Stomach (tissue), 9 donors: ENCODE measurements around the gene HELZ2. TPM values are rescaled to one million over a fixed set of nuclear protein-coding genes. Genes with fewer than 3 reads are reported as not detected.

Source experiments
- DNase-seq, 2 donors: peaks; one replicate each; pipeline versions ENCODE4 v3.0.0 to v3.0.0-alpha.2; 2013 to 2019
- H3K27ac ChIP-seq, 5 donors: fragments of 200-600 bp in 4 of 5; sonication (generic) in 4 of 5; one replicate each; pipeline ENCODE4 v1.5.1; 2013 to 2019; ENCODE audit warnings: mild to moderate bottlenecking in 1 of 5, moderate library complexity in 1 of 5
- H3K27me3 ChIP-seq, 3 donors: fragments of 200-600 bp; sonication (generic); one replicate each; pipeline ENCODE4 v1.5.1; 2017 to 2019; ENCODE audit warnings: mixed run types in 1 of 3
- H3K36me3 ChIP-seq, 4 donors: fragments of 200-600 bp; sonication (generic); 1 replicate in 3 of 4; 2 replicates in 1 of 4; pipeline ENCODE4 v1.5.1; 2016 to 2019
- H3K4me1 ChIP-seq, 4 donors: fragments of 200-600 bp; sonication (generic); one replicate each; pipeline ENCODE4 v1.5.1; 2016 to 2019
- H3K4me3 ChIP-seq, 4 donors: fragments of 200-600 bp; sonication (generic) in 3 of 4; one replicate each; pipeline ENCODE4 v1.5.1; 2016 to 2019; ENCODE audit warnings: mild to moderate bottlenecking in 1 of 4
- H3K9me3 ChIP-seq, 4 donors: fragments of 200-600 bp; sonication (generic); one replicate each; pipeline ENCODE4 v1.5.1; 2016 to 2019
- EP300 ChIP-seq: sonication (generic); formaldehyde crosslinking; IDR thresholded peaks from one replicate; pipeline ENCODE4 v1.6.1; 2017; ENCODE audit warnings: antibody characterized with exemption
- POLR2A ChIP-seq, 4 donors: fragments of 450-650 bp; IDR thresholded peaks; one replicate each; pipeline ENCODE4 v1.6.1; 2016; ENCODE audit warnings: antibody characterized with exemption in 4 of 4, control low read depth in 2 of 4, mild to moderate bottlenecking in 1 of 4, moderate library complexity in 1 of 4
- POLR2AphosphoS5 ChIP-seq, 3 donors: sonication (generic); formaldehyde crosslinking; IDR thresholded peaks; one replicate each; pipeline ENCODE4 v1.6.1; 2016; ENCODE audit warnings: antibody characterized with exemption in 3 of 3
- WGBS, 5 donors: extraction: QIAGEN DNeasy Blood & Tissue Kit in 3 of 5; methylation state at CpG; one replicate each; pipeline versions ENCODE4 v1.1.5 to v1.1.7; 2013 to 2018; 5-methylcytosine and 5-hydroxymethylcytosine counted together
- intact Hi-C: fragments of 100-400 bp; cut with DNase I; formaldehyde crosslinking; loops from one replicate; pipeline ENCODE4 v1.15.1; 2023; ENCODE audit warnings: low total_unique reads
- polyA plus RNA-seq, 3 donors: library from polyadenylated mRNA; stranded (reverse); fragments of 200-250 nt; gene quantifications; one replicate each; pipeline ENCODE4 v1.2.3, GENCODE V29; 2013
- total RNA-seq, 5 donors: library from RNA; depleted of rRNA; stranded (reverse); fragments of >200 nt; gene quantifications; one replicate each; pipeline versions ENCODE4 v1.1.0 to v1.2.3, GENCODE V29; 2014 to 2016
- TF ChIP-seq, protein P1 (sequence below), 7 experiments: fragments of 450-650 bp in 4 of 7; fragments of 200-600 bp in 3 of 7; sonication (generic) in 3 of 7; IDR thresholded peaks; one replicate each; pipeline ENCODE4 v1.5.1; 2016 to 2019; ENCODE audit warnings: antibody characterized with exemption in 7 of 7, control low read depth in 2 of 7, mild to moderate bottlenecking in 1 of 7
- donor health status: healthy with polysubstance abuse.
- donor health status: Bipolar disorder and iron deficiency.
- donor health status: healthy.

HELZ2 gene
- total and polyA plus RNA-seq, 8 donors, result 4.4 to 95.5 (median 30.1) TPM

DNA sequence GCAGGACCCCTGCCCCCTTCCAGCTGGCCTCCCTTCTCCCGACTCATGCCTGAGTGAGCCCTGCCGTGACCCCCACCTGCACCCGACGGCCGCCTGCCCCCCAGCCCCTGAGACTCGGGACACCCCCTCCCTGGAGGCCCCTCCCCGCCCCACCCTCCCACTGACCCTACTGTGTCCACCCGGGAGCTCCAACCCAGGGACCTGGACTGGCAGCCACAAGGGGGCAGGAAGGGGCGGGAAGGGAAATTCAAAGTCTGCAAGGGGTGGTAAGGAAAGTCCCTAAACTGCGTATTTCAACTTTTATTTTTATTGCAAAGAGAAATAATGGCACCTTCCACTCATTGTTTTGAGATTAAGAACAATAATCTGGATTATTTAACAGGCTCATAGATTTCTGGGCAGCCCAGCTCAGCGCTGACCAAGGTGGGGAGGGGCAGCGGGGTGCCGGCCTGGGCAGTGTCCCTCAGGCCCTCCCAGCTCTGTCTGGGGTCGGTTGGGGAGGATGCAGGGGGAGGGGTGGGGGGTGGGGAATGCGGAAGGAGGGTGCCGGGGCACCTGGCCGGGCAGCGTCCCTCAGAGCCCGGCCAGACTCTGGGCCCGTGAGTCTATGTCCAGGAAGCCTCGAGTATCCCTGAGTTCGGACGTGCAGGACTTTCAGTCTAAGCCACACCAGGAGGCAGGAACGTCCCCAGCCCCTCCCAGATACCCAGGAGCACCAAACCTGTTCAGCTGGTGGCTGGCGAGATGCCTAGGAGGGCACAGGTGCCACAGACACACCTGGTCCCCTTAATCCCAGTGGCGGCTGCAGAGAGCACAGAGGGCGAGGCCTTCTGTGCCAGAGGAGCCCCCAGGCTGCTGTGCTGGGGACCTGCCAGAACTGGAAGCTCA is 35.6 kb downstream of the HELZ2 start:
- TF ChIP-seq, protein P1, sequence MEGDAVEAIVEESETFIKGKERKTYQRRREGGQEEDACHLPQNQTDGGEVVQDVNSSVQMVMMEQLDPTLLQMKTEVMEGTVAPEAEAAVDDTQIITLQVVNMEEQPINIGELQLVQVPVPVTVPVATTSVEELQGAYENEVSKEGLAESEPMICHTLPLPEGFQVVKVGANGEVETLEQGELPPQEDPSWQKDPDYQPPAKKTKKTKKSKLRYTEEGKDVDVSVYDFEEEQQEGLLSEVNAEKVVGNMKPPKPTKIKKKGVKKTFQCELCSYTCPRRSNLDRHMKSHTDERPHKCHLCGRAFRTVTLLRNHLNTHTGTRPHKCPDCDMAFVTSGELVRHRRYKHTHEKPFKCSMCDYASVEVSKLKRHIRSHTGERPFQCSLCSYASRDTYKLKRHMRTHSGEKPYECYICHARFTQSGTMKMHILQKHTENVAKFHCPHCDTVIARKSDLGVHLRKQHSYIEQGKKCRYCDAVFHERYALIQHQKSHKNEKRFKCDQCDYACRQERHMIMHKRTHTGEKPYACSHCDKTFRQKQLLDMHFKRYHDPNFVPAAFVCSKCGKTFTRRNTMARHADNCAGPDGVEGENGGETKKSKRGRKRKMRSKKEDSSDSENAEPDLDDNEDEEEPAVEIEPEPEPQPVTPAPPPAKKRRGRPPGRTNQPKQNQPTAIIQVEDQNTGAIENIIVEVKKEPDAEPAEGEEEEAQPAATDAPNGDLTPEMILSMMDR (IDR thresholded peaks at IDR 0.05), result peak in 1 of 7 experiments; percentile 49
- TF ChIP-seq POLR2A (IDR thresholded peaks at IDR 0.05) (no peak), EP300 (no peak), POLR2AphosphoS5 (IDR thresholded peaks at IDR 0.05) (peak in 2 of 3 donors; percentile 80 to 84)
- Histone ChIP-seq H3K36me3 (no peaks in the 10 kb centered on the region), H3K9me3 (no peaks in the 10 kb centered on the region), H3K4me1 (peaks cover 38 to 88% (median 59%) of the 10 kb centered on the region in 4 donors), H3K27me3 (peaks cover 0 to 49% (median 11%) of the 10 kb centered on the region in 3 donors), H3K27ac (peak overlapping the region; percentile 88 to 96 (median 90)), H3K4me3 (peak overlapping the region; percentile 28 to 50 (median 32))
- intact Hi-C loops, result loop anchor here (5.0 kb wide), 1 partner anchor 434 kb away; no protein-coding TSS in a partner anchor
- peak; percentile 94 to 96 for DNase-seq
- WGBS, 5 donors, result 21 to 28% (median 23%) methylated on average over 12 to 27 of the region's 27 CpGs

DNA sequence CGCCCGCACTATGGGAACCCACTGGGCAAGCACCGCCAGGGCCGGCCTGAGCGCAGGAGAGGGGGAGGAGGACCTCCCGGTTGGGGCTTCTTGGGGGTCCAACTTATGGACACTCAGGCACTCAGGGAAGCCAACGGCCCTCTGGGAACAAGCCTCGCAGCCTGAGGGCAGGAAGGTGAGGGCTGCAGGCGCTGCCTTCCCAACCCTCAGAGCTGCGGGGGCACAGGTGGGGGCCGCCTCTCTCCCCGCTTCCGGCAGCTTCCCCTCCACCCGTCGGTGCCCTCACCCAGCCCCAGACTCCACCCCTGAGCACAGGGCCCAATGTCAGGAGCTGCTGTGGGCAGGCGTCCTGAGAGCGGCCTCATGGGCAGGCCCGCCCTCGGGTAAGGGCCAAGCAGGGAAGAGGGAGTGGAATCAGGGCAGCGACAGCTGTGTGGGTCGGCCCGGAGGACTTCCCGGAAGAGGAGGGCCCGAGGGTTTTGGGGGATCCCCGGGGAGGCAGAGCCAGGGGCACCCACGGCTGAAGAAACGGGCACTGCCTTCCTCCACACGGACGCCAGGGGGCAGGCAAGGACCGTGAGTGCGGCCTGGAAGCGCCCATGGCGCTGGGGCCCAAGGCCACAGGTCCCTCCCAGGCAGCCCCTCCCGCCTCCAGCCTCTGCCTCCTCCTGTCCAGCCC is 36.4 kb downstream of the HELZ2 start:
- Histone ChIP-seq H3K27ac (peak overlapping the region; percentile 88 to 96 (median 90)), H3K9me3 (no peaks in the 10 kb centered on the region), H3K4me3 (peak overlapping the region; percentile 28 to 50 (median 32)), H3K4me1 (peaks cover 38 to 87% (median 61%) of the 10 kb centered on the region in 4 donors), H3K27me3 (peaks cover 0 to 57% (median 11%) of the 10 kb centered on the region in 3 donors), H3K36me3 (no peaks in the 10 kb centered on the region)
- peak in 2 of 4 donors; percentile 52 to 64 for TF ChIP-seq POLR2A (IDR thresholded peaks at IDR 0.05)
- peak; percentile 7 to 93 (median 91) for TF ChIP-seq POLR2AphosphoS5 (IDR thresholded peaks at IDR 0.05)
- TF ChIP-seq EP300, result no peak
- TF ChIP-seq, protein P1 (IDR thresholded peaks at IDR 0.05), result peak in 6 of 7 experiments; percentile 80 to 98 (median 94)
- intact Hi-C loops, result loop anchor here (5.0 kb wide), 1 partner anchor 435 kb away; no protein-coding TSS in a partner anchor
- DNase-seq, result peak; percentile 96 to 97
- 0 to 31% (median 6%) methylated on average over 8 to 34 of the region's 34 CpGs for WGBS, 5 donors

DNA sequence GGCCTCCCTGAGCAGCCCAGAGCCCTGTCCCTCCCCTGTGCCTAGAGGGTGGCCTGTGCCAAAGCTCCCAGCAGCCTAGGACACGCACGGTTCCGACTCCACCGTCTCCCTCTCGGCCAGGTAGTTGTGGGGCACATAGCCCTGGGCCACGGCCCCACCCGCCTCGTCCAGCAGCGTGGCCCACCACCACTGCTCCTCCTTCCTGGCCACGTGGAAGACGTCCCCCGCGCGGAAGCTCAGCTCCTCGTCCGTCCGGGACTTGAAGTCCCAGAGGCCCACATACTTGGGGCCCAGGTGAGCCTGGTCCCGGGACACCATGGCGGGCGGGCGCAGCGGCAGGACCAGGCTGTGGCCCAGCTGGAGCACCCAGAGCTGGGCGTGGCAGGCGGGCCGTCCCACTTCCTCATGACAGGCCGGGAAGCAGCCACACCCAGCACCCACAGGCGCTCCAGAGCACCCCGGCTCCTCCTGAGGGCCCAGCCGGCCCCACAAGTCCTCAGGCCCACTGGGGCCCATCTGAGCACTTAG is 37.0 kb downstream of the HELZ2 start, which contains the start of gene PTK6:
TSS of gene PTK6 (minus strand) at position 380 of the 528 bp plus-strand sequence. CDS start at position 318, 62 bp downstream.
- DNase-seq, result peak; percentile 84 to 86
- Histone ChIP-seq H3K27me3 (peaks cover 0 to 61% (median 11%) of the 10 kb centered on the region in 3 donors), H3K9me3 (no peaks in the 10 kb centered on the region), H3K4me1 (peaks cover 38 to 82% (median 61%) of the 10 kb centered on the region in 4 donors), H3K27ac (peak within 1 kb of the TSS; percentile 88 to 96 (median 90)), H3K4me3 (peak within 1 kb of the TSS; percentile 28 to 50 (median 32)), H3K36me3 (no peaks in the 10 kb centered on the region)
- intact Hi-C loops, result loop anchor here (5.0 kb wide), 1 partner anchor 435 kb away; no protein-coding TSS in a partner anchor
- TF ChIP-seq POLR2AphosphoS5 (IDR thresholded peaks at IDR 0.05) (peak in 2 of 3 donors; percentile 36 to 74), POLR2A (IDR thresholded peaks at IDR 0.05) (no peak), EP300 (no peak)
- 30 to 56% (median 32%) methylated on average over 18 to 29 of the region's 29 CpGs for WGBS, 5 donors

DNA sequence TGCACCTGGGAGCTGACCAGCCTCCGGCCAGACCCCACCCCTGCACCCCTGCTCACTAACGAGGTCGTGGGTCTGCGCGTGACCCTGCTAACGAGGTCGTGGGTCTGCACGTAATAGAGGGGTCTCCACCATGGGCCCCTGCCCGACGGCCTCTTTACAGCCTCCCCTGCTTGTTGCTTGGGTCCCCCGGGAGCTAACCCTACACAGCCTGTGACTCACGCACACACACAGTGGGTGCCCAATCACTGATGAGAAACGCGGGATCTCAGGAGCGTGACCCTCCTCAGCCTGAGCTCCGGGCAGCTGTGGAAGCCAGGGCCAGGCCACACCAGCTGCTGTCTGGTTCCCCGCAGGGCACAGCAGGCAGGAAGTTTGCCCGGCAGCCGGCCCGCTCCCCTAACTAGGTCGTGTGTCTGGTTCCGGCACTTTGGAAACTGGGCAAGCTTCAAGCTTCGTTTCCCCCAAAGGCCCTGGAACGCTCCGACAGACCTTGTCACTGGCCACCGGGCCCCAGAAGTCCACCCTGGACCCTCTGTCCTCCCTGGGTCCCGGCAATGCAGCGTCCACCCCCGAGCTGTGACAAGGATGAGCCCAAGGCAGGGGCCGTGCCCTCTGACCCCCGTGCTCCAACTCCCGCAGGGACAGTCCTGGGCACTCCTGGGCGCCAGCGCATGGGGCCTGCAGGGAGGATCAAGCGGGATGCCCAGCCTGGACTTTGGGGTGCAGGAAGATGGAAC is 37.6 kb downstream of the HELZ2 start:
- no peaks in the 10 kb centered on the region for H3K9me3 ChIP-seq
- peak; percentile 57 to 71 for DNase-seq
- H3K4me1 ChIP-seq, result peaks cover 38 to 79% (median 63%) of the 10 kb centered on the region in 4 donors
- no peaks in the 10 kb centered on the region for H3K36me3 ChIP-seq
- 23 to 60% (median 30%) methylated on average over 16 to 35 of the region's 35 CpGs for WGBS, 5 donors
- peaks cover 0 to 55% (median 11%) of the 10 kb centered on the region in 3 donors for H3K27me3 ChIP-seq
- H3K27ac ChIP-seq, result peak overlapping the region; percentile 88 to 96 (median 90)
- H3K4me3 ChIP-seq, result peak overlapping the region; percentile 28 to 50 (median 32)
- peak in 2 of 3 donors; percentile 18 to 30 for TF ChIP-seq POLR2AphosphoS5 (IDR thresholded peaks at IDR 0.05)
- peak in 1 of 4 donors; percentile 42 for TF ChIP-seq POLR2A (IDR thresholded peaks at IDR 0.05)
- TF ChIP-seq EP300, result no peak
- TF ChIP-seq, protein P1 (IDR thresholded peaks at IDR 0.05), result no peak
- intact Hi-C loops, result loop anchor here (5.0 kb wide), 1 partner anchor 436 kb away; no protein-coding TSS in a partner anchor
